ENCODE data around the gene RRN3.
"Not testable (repeated sequence)": the region's sequence is repeated elsewhere in the genome, so short reads cannot be mapped to it uniquely, and the experiment has no call there.

DNA sequence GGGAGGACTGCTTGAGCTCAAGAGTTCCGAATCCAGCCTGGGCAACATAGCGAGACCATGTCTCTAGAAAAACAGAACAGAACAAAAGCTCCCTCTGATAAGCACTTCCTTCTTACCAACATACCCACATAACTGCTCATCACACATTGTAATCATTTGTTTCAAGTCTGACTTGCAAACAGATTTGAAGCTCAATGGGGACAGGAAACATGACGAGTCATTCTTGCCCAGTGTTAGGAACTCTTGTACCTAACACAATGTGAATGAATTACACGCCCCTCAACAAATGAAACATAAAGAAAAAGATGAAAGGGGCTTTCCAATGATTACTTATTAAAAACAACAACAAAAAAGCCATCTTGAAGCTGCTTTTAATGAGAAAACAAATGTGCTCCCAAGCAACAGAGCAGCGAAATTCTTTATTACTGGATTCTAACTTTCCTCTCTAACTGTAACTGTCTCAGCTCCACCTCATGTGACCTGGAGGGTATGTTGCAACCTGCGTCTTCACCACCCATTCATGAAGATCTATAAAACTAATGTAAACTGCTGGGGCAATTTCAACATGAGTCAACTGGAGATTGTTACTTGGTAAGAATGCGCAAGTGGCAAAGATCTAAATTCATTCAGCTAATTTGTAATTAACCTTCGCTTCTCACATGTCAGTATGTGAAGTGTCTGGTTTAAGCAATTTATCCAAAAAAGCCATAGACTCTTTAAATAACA is 31.8 kb downstream of the RRN3 start:
- TF ChIP-seq, protein P1, sequence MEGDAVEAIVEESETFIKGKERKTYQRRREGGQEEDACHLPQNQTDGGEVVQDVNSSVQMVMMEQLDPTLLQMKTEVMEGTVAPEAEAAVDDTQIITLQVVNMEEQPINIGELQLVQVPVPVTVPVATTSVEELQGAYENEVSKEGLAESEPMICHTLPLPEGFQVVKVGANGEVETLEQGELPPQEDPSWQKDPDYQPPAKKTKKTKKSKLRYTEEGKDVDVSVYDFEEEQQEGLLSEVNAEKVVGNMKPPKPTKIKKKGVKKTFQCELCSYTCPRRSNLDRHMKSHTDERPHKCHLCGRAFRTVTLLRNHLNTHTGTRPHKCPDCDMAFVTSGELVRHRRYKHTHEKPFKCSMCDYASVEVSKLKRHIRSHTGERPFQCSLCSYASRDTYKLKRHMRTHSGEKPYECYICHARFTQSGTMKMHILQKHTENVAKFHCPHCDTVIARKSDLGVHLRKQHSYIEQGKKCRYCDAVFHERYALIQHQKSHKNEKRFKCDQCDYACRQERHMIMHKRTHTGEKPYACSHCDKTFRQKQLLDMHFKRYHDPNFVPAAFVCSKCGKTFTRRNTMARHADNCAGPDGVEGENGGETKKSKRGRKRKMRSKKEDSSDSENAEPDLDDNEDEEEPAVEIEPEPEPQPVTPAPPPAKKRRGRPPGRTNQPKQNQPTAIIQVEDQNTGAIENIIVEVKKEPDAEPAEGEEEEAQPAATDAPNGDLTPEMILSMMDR (IDR thresholded peaks at IDR 0.05): not testable (repeated sequence)
- not testable (repeated sequence) for TF ChIP-seq POLR2A (IDR thresholded peaks at IDR 0.05); POLR2AphosphoS5 (IDR thresholded peaks at IDR 0.05); EP300 (IDR thresholded peaks at IDR 0.05; ENCODE audit: low read depth)
